Choroid plexus epithelial cell (primary cell): ENCODE results near the gene MTURN.

Source experiments
- DNase-seq: peaks from one replicate; pipeline ENCODE4 v3.0.0-alpha.2; 2010; ENCODE audit warnings: low read depth
- H3K4me3 ChIP-seq: 2 replicates; pipeline ENCODE4 v1.5.1; 2011; ENCODE audit warnings: low read depth, mild to moderate bottlenecking, control low read depth, low read length, moderate library complexity
- CTCF ChIP-seq: conservative IDR thresholded peaks from 2 replicates; pipeline ENCODE4 v1.5.1; 2011; ENCODE audit warnings: low read depth, mild to moderate bottlenecking, control low read depth, inconsistent platforms, low read length, moderate library complexity

The MTURN gene

GRCh38 chr7:30148951-30149459, 14.2 kb downstream of the MTURN start:
- no peak for DNase-seq
- H3K4me3 ChIP-seq: no peak overlapping the region
- no peak for TF ChIP-seq CTCF

DNA sequence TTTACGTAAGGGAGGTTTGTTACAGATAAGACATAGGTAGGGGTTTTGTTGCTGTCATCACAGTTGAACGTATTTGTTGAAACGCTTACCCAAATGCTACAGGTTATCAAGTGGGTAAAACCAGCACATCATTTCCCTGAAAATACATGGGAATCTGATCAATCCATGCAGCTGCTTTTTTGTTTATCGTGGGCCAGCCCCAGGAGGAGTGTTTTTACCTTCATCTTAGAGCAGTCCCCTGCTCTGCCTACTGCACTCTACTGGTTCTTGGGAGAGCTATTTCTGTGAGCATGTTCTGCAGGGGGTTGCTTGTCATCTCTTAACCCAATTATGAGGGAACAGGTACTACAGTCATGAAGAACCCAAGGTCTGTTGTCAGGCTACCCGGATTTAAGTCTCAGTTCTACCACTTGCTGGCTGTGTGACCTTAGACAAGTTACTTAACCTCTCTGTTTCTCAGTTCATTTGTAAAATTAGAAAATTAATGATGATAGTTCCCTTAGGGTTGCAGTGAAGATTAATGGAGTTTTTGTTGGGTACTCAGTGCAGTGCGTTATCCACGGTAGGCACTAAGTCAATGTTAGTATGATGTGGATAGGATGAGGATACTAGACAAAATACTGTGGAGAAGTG, 15.0 kb downstream of the MTURN start:
- no peak overlapping the region for H3K4me3 ChIP-seq
- no peak for DNase-seq
- TF ChIP-seq CTCF: no peak

- H3K4me3 ChIP-seq: no peak overlapping the region
- TF ChIP-seq CTCF: no peak
- DNase-seq: no peak
Measured at GRCh38 chr7:30150711-30151110, 15.9 kb downstream of the MTURN start.

GRCh38 chr7:30154111-30154587, 19.4 kb downstream of the MTURN start:
- DNase-seq: no peak
- no peak overlapping the region for H3K4me3 ChIP-seq
- TF ChIP-seq CTCF: no peak

- no peak overlapping the region for H3K4me3 ChIP-seq
- TF ChIP-seq CTCF: no peak
- DNase-seq: no peak
Measured at GRCh38 chr7:30155481-30155880, 20.7 kb downstream of the MTURN start.

- no peak overlapping the region for H3K4me3 ChIP-seq
- no peak for DNase-seq
- no peak for TF ChIP-seq CTCF
Measured at GRCh38 chr7:30157204-30157603, 22.4 kb downstream of the MTURN start.

DNA sequence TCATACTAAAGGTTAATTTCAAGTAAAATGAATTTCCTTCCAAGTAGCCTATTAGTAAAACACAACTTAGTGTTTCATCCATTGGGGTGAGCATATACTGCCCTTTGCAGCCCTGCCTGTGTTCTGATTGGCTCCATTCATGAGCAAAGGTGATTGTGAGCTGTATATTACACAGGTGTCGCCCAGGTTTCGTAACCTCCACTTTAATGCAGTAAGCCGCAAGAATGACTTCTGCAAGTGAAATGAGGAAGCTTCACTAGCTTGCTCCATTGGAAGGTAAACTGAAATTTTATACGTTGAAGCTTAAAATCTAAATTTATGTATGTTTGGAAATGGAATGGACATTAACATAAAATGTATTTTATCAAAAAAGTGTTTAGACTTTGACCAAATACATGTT, 24.4 kb downstream of the MTURN start:
- DNase-seq: no peak
- TF ChIP-seq CTCF: no peak
- no peak overlapping the region for H3K4me3 ChIP-seq
